GM18951 (cell line): Measurements from ENCODE around the gene DSG4.

Experiments used
- POLR2A ChIP-seq: IDR thresholded peaks from 4 replicates; pipeline ENCODE4 v1.6.1; 2011; ENCODE audit warnings: mild to moderate bottlenecking; ENCODE audit not compliant: insufficient read length, insufficient read depth; ENCODE audit errors: extremely low read depth
- in situ Hi-C: fragments of 300-500 bp; cut with MboI; formaldehyde crosslinking; loops from one replicate; pipeline ENCODE4 v1.12.0; 2022; ENCODE audit warnings: low sequenced_read_pairs, mixed read lengths, inconsistent platforms; ENCODE audit not compliant: unreplicated experiment

Gene DSG4

GRCh38 chr18:31396796-31397612, 20.4 kb downstream of the DSG4 start:
- TF ChIP-seq POLR2A: no peak
- in situ Hi-C loops: no loop called here

DNA sequence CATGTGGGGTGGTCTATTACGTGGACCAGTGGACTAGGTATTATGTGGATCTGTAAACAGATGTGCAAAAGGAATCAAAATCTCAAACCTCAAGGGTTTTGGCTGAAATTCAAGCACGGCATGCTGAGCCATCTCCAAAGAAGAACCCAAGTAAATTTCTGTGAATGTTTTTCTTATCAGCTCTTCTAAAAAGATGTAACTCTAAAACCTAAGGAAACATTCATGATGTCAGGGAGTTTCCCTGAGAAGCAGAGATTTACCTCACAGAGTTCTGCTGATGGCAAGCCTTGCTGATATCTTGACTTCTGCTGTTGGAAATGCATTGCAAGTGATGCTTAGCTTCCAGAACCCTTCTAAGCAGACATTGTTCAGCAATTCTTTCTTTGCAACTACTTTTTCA, 21.6 kb downstream of the DSG4 start:
- in situ Hi-C loops: no loop called here
- TF ChIP-seq POLR2A: no peak

- in situ Hi-C loops: no loop called here
- TF ChIP-seq POLR2A: no peak
These were observed 22.9 kb downstream of the DSG4 start for GRCh38 chr18:31399306-31400032.

DNA sequence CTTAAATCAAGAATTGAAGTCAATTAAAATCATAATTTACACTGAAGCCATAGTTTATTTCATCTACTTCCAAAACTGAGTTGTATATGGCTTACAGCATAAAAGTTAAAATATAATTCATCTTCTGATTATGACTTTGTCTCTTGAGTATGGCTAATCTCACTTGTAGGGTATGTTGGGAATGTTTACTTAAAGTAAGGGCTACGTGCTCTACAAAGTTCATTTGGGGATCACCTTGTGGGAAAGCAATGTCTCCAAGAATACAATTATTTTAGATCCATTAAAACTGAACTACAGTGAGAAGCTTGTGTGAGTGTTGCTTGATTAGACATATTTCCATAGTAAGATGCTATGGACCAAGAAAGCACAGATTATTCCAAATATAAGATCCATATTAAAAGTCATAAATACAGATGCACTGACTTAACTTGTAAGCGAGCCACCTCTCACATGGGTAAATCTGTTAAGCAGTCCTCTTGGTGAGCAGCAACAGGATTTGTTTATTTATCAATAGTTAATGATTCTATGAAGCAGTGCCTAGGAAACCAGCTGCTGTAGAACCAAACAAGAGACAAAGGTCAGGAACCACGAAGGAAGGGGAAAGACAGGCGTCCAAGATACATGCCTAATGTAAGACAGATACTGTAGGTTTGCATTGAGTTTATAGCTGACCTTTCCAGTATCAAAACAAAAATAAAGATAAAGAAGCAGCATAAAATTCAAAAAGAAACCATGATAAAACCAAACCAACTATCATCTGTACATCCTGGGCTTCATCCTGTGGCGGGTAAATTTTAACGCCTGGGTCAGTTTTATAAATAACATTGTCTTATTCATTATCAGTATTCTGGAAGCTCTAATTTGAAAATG, 24.8 kb downstream of the DSG4 start:
- no peak for TF ChIP-seq POLR2A
- in situ Hi-C loops: no loop called here

DNA sequence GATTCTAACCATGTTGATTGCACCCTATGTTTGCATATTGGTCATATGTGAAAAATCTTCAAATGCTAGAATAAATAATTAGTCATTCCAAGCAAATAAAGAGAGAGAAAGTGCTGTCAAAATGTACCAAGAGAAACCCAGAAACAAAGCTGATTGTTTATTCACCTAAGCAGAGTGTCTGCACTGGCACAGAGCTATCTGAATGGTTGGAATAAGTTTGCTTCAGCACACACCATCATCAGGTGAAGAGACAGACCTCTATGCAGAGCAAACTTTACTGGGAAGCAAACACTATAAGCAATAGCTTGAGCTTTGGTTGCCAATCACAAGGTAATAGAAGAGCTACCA, 25.4 kb downstream of the DSG4 start:
- in situ Hi-C loops: no loop called here
- no peak for TF ChIP-seq POLR2A

- in situ Hi-C loops: no loop called here
- TF ChIP-seq POLR2A: no peak
These were observed 26.8 kb downstream of the DSG4 start for GRCh38 chr18:31403409-31403808.

- TF ChIP-seq POLR2A: no peak
- in situ Hi-C loops: no loop called here
These were observed 31.1 kb downstream of the DSG4 start for GRCh38 chr18:31407649-31408048.

- in situ Hi-C loops: no loop called here
- no peak for TF ChIP-seq POLR2A
These were observed 32.7 kb downstream of the DSG4 start for GRCh38 chr18:31409276-31409675.

DNA sequence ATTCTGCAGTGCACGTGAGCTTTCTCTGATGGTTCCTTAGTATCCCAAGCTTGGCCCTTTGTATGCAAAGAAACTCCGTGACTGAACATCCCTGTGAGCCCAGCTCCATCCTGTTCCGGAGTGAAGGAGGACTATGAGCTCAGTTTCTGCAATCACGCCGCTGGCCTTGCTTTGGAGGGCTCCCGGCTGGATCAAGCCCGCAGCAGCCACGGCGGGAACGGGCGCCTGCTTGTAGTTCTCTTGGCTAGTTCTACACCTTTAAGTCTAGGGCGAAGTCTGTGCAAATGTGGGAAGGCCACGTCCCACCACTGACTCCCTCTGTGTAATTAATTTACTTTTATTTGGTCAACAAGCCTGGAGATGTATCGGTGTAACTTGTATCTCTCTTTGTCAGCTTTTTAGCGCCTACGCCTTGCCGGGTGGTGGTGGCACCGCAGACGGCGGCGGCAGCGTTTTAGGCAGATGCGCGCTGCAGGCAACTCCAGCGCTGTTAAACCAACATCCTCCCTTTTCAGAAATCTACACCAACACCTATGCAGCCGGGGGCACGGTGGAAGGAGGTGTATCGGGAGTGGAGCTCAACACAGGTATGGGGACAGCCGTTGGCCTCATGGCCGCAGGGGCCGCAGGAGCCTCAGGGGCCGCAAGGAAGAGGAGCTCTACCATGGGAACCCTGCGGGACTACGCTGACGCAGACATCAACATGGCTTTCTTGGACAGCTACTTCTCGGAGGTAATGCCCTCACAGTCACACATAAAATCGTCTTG, 34.3 kb downstream of the DSG4 start:
- in situ Hi-C loops: no loop called here
- no peak for TF ChIP-seq POLR2A

DNA sequence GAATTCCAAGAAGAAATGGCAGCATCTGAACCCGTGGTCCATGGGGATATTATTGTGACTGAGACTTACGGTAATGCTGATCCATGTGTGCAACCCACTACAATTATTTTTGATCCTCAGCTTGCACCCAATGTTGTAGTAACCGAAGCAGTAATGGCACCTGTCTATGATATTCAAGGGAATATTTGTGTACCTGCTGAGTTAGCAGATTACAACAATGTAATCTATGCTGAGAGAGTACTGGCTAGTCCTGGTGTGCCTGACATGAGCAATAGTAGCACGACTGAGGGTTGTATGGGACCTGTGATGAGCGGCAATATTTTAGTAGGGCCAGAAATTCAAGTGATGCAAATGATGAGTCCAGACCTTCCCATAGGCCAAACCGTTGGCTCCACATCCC, 36.6 kb downstream of the DSG4 start:
- TF ChIP-seq POLR2A: no peak
- in situ Hi-C loops: no loop called here

DNA sequence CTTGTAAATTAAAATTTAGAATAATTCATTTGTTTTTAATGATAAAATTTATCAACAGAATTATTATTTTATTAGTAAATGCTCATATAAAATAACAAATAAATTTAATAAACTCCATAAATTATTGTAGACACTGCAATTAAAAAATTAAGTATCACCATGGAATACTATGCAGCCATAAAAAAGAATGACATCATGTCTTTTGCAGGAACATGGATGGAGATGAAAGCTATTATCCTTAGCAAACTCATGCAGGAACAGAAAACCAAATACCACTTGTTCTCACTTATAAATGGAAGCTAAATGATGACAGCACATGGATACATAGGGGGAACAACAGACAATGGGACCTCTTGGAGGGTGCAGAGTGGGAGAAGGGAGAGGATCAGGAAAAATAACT, 41.3 kb downstream of the DSG4 start:
- in situ Hi-C loops: no loop called here
- no peak for TF ChIP-seq POLR2A

DNA sequence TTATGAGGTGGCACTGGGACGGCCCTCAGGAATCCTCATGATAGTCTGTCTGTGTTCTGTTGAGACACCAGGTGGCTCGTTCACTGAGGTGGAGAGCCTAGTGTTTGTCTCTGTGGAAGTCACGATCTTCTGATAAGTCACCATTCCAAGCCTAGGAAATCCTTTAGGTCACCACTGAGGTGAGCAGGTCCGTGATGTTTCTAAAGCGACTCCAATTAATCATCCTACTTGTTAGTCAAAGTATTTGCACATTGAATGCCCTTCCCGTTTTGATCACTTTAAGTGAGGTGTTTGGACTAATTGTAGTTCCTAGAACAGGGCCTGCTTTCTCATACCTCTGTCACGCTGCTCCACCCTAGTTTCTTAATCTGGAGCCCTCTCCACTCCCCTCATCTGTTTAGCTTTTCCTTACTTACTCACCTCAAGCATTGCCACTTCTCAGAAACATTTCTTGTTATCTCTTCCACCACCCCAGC, 42.9 kb downstream of the DSG4 start:
- no peak for TF ChIP-seq POLR2A
- in situ Hi-C loops: no loop called here
